Cardiac ventricle fibroblast (primary cell): ENCODE results near the gene MIER1. TPM values are rescaled to one million over a fixed set of nuclear protein-coding genes. Genes with fewer than 3 reads are reported as not detected.

ENCODE experiments used
- total RNA-seq: library from RNA; depleted of rRNA; stranded (reverse); fragments of >200 nt; gene quantifications from 2 replicates; pipeline ENCODE4 v1.2.3, GENCODE V29; 2015

MIER1 gene
- 17.5 and 19.7 TPM in 2 replicates for total RNA-seq

DNA sequence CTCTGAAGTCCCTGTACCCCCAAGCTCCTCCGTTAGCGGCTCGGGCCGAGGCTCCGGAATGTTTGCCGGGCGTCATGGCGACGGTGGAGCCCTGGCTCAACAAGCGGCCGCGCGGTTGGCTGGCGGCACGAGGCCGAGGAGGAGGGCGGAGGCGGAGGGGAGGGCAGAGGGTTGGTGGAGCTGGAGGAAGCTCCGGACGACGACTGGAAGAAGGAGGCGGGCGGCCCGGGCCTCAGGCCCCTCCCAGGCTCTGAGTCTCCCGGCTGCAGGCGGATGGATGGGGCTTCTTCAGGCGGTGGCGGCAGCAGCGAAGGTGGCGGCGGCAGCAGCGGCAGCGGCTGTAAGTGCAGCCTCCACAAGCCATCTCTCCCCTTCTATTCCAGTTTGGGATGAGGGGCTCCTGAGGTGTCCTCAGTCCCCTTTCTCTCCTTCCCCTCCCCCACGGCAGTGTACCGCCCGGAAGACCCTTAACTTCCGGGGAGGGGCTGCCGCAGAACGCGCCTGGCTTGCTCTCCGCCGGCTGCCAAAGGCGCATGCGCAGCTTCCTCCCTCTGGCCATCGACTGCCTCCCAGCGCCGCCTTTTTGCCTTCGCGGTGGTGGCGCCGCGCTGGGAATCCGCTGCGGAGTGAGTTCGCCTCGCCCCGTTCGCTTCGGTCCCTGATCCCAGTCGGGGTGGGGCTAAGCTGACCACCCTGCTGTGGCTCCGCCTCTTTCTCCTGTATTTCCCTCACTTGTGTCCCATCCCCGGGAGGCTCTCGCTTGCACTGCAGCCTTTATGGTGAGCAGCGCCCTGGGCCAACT is at the start of gene MIER1, which contains the start of gene DNAI4:
Gene MIER1 (plus strand): TSS at position 235 of the 802 bp plus-strand sequence. CDS start 39 bp downstream, at position 274.
Gene DNAI4 (minus strand): TSS at position 101 of the 802 bp plus-strand sequence. CDS start 25 bp downstream, at position 76.

Other genes with a start within 250 kb of the MIER1 start
- 1.3 TPM in 1 of 2 replicates, not detected in the other for gene DYNLT5, start 172.5 kb upstream of the MIER1 start, total RNA-seq
- gene INSL5, start 123.7 kb upstream of the MIER1 start, total RNA-seq: not detected in 2 replicates
- 1.8 and 3.7 TPM in 2 replicates for gene DNAI4, start 134 bp upstream of the MIER1 start, total RNA-seq
- gene SLC35D1, start 129.2 kb downstream of the MIER1 start, total RNA-seq: 6.9 and 8.2 TPM in 2 replicates
- not detected in 2 replicates for gene C1orf141, start 210.0 kb downstream of the MIER1 start, total RNA-seq
- gene IL23R, start 241.5 kb downstream of the MIER1 start, total RNA-seq: not detected in 2 replicates